ENCODE results near the gene C20orf204. TPM values are rescaled to one million over a fixed set of nuclear protein-coding genes. Genes with fewer than 3 reads are reported as not detected.
A peak's percentile ranks its signal among the peaks of the same experiment; 100 is the strongest.

C20orf204 gene
- total RNA-seq, 4 donors from 2014 or later: 0.37 to 6.5 (median 0.68) TPM

DNA sequence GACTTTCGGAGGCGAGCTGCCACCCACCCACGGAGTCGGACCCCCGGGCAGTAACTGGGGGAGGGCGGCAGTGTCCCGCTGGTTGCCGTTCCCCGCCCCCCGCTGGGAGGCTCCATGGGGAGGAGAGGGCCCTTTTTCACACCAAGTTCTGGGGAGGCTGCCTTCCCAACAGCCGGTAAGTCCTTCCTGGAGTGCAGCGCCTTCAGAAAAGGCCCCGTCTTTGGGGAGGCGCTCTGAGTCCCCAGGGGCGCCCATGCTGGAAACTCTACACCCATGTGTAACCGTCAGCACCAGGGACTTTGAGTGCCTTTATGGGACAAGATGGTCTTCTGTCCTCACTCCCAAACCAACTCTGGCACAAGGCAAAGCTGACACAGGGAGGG, 13.9 kb downstream of the C20orf204 start:
- DNase-seq (ENCODE audit: low spot score) (no peak), ATAC-seq (ENCODE audit: low FRiP score) (no peak)
- TF ChIP-seq, protein P1, sequence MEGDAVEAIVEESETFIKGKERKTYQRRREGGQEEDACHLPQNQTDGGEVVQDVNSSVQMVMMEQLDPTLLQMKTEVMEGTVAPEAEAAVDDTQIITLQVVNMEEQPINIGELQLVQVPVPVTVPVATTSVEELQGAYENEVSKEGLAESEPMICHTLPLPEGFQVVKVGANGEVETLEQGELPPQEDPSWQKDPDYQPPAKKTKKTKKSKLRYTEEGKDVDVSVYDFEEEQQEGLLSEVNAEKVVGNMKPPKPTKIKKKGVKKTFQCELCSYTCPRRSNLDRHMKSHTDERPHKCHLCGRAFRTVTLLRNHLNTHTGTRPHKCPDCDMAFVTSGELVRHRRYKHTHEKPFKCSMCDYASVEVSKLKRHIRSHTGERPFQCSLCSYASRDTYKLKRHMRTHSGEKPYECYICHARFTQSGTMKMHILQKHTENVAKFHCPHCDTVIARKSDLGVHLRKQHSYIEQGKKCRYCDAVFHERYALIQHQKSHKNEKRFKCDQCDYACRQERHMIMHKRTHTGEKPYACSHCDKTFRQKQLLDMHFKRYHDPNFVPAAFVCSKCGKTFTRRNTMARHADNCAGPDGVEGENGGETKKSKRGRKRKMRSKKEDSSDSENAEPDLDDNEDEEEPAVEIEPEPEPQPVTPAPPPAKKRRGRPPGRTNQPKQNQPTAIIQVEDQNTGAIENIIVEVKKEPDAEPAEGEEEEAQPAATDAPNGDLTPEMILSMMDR (IDR thresholded peaks at IDR 0.05): no peak

DNA sequence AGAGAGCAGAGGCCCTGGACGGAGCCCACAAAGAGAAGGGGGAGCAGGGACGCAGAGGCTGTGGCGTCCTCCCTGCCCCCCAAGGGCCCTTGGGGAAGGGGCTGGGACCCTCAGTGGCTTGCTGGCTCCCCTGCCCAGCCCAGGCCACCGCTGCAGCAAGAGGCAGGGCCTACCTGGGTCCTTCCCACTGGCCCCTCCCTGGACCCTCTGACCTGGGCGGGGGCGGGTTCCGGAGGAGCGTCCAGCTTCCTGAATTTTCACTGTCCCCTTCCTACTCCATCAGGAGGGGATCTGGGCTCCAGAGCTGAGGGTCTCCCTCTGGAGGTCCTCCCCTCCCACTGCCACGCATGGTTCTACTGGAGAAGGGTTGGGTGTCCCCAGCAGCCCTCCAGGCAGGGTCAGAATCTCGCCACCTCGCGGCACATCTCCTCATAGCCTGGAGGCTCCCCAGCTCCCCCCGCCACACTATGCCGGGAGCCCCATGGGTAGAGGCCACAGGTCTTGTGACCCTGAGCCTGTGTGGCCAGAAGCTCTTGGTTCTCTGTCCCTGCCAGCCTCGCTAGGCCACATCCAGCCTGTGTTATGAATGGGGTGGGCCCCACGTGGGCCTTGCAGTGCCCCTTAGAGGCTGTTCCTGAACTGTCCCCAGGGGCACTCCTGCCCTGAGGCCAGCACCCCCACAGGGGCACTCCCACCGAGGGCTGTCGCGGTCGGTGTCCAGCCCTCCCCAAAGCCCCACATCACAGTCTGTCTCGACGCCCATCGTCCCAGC, 14.5 kb downstream of the C20orf204 start:
- ATAC-seq (ENCODE audit: low FRiP score): no peak
- TF ChIP-seq, protein P1 (IDR thresholded peaks at IDR 0.05): no peak
- no peak for DNase-seq (ENCODE audit: low spot score)

DNA sequence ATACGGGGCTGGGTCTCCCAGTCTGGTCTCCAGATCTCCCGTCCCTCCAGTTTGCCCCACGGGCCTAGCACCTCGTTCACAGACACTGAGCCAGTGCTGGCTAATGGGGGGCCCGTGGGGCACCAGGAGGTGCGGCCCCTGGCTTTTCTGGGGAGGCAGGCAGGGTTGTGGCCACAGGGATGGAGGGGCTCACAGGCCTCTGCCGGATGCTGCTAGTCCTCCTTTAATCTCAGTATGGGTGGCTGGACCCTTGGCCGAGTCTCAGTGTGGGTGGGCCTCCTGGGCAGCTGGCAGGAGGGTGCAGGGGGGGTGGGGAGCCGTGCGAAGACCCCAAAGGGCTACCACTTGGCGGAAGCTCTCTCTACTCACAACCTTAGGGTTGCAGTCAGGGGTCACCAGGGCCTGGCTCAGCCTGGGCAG, 15.1 kb downstream of the C20orf204 start:
- DNase-seq (ENCODE audit: low spot score) (no peak), ATAC-seq (ENCODE audit: low FRiP score) (no peak)
- TF ChIP-seq, protein P1 (IDR thresholded peaks at IDR 0.05): no peak

DNA sequence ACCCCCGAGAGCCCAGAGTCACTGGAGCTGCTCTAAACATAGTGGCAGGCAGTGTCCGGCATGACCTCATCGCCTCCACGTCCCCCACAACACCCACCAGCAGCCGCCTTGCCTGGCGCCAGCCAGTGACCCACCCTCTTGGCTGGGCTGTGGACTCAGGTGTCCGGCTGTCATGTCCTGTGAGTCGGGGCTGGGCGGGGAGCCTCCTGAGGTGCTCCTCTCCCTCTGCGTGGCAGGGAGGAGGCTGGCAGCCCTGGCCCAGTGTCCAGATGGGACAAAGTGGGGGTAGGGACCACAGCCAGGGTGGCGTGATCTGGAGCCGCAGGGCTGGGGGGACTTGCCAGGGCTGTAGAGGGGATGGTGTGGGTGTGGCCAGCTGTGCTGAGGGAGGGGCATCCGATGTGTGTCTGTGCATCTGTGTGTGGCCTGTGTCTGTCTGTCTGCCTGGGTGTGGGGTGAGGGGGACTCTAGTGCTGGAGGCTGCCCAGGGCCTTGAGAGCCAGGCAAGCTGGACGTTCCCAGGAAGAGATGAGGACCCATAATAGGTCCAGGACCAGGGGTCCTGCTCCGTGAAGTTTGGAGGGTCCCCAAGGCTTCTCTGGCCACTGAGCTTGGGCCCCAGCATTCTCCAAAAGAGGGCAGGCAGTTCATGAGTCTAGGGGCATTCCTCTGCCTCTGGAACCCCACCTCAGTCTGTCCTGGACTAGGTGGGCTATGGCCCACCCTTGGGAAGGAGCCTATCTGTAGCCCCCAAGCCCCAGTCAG, 15.8 kb downstream of the C20orf204 start:
- ATAC-seq (ENCODE audit: low FRiP score) (peak; percentile 27), DNase-seq (ENCODE audit: low spot score) (no peak)
- TF ChIP-seq, protein P1 (IDR thresholded peaks at IDR 0.05): no peak

DNA sequence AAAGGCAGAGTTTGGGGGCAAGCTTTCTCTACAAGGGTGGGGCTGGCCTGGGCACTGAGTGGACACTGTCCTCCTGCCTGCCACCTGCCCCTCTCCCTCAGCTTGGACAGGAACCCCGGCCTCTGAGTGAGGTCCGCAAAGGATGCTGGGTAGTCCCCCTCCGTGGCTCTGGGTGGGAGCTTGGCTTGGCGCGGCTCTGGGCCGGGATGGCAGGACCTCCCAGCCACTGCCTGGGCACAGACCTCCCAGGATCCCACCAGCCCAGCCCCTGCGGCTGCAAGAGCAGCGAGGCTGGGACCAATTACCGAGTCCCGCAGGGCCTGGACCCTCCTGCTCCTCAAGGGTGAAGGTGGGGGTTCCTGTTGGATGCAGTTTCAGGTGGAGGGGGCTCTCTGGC, 16.3 kb downstream of the C20orf204 start:
- TF ChIP-seq, protein P1 (IDR thresholded peaks at IDR 0.05): no peak
- DNase-seq (ENCODE audit: low spot score): no peak
- ATAC-seq (ENCODE audit: low FRiP score): no peak

DNA sequence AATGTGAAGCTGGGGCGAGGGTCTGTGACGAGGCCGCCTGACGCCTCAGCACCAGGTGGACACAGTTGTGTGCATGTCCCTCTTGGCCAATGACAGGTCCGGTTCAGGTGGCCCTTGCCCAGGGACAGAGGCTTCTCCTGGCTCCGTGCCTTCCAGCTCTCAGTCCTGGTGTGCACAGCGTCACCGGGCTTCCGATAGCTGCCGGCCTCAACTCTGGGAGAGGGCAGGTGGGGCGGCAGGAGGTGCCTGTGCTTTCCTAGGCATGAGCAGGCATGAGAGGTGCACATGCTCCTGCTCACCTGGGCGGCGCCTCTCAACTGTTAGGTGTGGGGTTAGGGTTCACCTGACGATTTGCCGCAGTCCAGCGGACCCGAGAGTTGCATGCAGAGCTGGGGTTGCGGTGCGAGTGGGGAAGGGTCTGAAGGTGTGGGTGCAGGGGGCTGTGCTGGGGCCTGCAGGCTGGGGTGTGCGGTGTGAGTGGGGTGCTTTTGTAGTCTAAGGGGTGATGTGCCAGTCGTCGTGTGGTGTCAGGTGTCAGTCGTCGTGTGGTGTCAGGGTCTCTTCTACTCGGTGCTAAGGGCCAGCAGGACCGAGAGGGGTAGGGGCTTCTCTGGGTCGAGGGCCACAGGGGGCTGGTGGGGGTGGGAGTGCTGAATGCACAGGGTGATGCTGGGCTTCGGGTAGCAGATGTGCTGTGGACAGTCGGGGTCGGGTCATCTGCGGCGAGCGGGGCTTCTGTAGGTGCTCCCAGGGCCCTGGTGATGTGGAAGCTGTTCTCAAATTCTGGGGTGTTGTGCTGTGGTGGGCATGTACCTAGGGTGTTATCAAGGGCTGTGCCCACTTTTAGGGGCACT, 17.2 kb downstream of the C20orf204 start:
- ATAC-seq (ENCODE audit: low FRiP score) (no peak), DNase-seq (ENCODE audit: low spot score) (no peak)
- TF ChIP-seq, protein P1 (IDR thresholded peaks at IDR 0.05): no peak
